Liver (tissue), 3 donors: ENCODE data around the gene MOB3C.

ENCODE experiments used
- CTCF ChIP-seq: fragments of 150-350 bp; IDR thresholded peaks from 2 replicates; pipeline ENCODE4 v1.5.1; 2017; ENCODE audit warnings: improper control_type of control experiment, low read depth, low read length; ENCODE audit not compliant: missing input control
- JUND ChIP-seq, 2 donors: IDR thresholded peaks; 2 replicates each; pipeline ENCODE4 v1.6.1; 2016; ENCODE audit warnings: antibody characterized with exemption in 2 of 2
- MAX ChIP-seq: IDR thresholded peaks from 2 replicates; pipeline ENCODE4 v1.6.1; 2016; ENCODE audit warnings: antibody characterized with exemption
- RAD21 ChIP-seq, 2 donors: IDR thresholded peaks; 2 replicates each; pipeline ENCODE4 v1.6.1; 2016; ENCODE audit warnings: antibody characterized with exemption in 2 of 2, mild to moderate bottlenecking in 2 of 2
- REST ChIP-seq: IDR thresholded peaks from 2 replicates; pipeline ENCODE4 v1.6.1; 2016; ENCODE audit warnings: antibody characterized with exemption, mild to moderate bottlenecking
- SP1 ChIP-seq: IDR thresholded peaks from 2 replicates; pipeline ENCODE4 v1.6.1; 2018; ENCODE audit warnings: antibody characterized with exemption, mild to moderate bottlenecking
- TAF1 ChIP-seq: conservative IDR thresholded peaks from 2 replicates; pipeline ENCODE4 v1.6.1; 2016; ENCODE audit warnings: antibody characterized with exemption, mild to moderate bottlenecking
- YY1 ChIP-seq: IDR thresholded peaks from 2 replicates; pipeline ENCODE4 v1.6.1; 2016; ENCODE audit warnings: antibody characterized with exemption, mild to moderate bottlenecking
- donor health status: healthy.
- donor health status: healthy.

- no peak for TF ChIP-seq CTCF
- TF ChIP-seq SP1 = no peak
- no peak for TF ChIP-seq REST
- TF ChIP-seq YY1 = no peak
- TF ChIP-seq JUND (IDR thresholded peaks at IDR 0.05) = no peak
- TF ChIP-seq RAD21 (IDR thresholded peaks at IDR 0.05) = no peak
- no peak for TF ChIP-seq MAX
- no peak for TF ChIP-seq TAF1
These were observed 7.4 kb upstream of the MOB3C start for GRCh38 chr1:46623743-46624644.
